ENCODE measurements around the gene MAP1S.

GRCh38 chr19:17676295-17676694 is 43.0 kb upstream of the MAP1S start:
- TF ChIP-seq CTCF (conservative IDR thresholded peaks at IDR 0.05 in 1 of 2, IDR thresholded peaks at IDR 0.05 in 1 of 2; ENCODE audit: low read depth in 1 of 2, low read length in 2 of 2): no peak
- no peak for TF ChIP-seq EZH2 (IDR thresholded peaks at IDR 0.05; ENCODE audit: low read length, missing control alignments)

Data from fibroblast of lung (primary cell).